Astrocyte of the spinal cord (primary cell): ENCODE results near the gene GRK3.
"Not testable (repeated sequence)": the region's sequence is repeated elsewhere in the genome, so short reads cannot be mapped to it uniquely, and the experiment has no call there.

Source experiments
- DNase-seq: peaks from one replicate; pipeline ENCODE4 v3.0.0; 2011; ENCODE audit warnings: low read depth, low spot score
- H3K4me3 ChIP-seq: 2 replicates; pipeline ENCODE4 v1.5.1; 2011; ENCODE audit warnings: low read depth, mild to moderate bottlenecking, low read length, moderate library complexity
- CTCF ChIP-seq: IDR thresholded peaks from 2 replicates; pipeline ENCODE4 v1.5.1; 2012; ENCODE audit warnings: low read depth, mild to moderate bottlenecking, low read length, inconsistent platforms
- in situ Hi-C: cut with HindIII; loops from 2 replicates; pipeline ENCODE4 v1.10.0; 2017; ENCODE audit warnings: low sequenced_read_pairs

The GRK3 gene

GRCh38 chr22:25564320-25564978, at the start of gene GRK3:
Gene GRK3 (plus strand): TSS chr22:25564675. CDS start chr22:25565041, 366 bp downstream.
- peak; percentile 14 for DNase-seq
- peak within 1 kb of the TSS; percentile 51 for H3K4me3 ChIP-seq
- no peak for TF ChIP-seq CTCF
- in situ Hi-C loops = no loop called here

GRCh38 chr22:25518000-25518663, 46.3 kb upstream of the GRK3 start:
- no peak for DNase-seq
- in situ Hi-C loops = no loop called here
- no peak overlapping the region for H3K4me3 ChIP-seq
- no peak for TF ChIP-seq CTCF

GRCh38 chr22:25525376-25525775, 39.1 kb upstream of the GRK3 start:
- TF ChIP-seq CTCF = no peak
- in situ Hi-C loops = no loop called here
- DNase-seq = no peak
- no peak overlapping the region for H3K4me3 ChIP-seq

- DNase-seq, H3K4me3 ChIP-seq, in situ Hi-C loops: not testable (repeated sequence)
These were observed 38.5 kb upstream of the GRK3 start for GRCh38 chr22:25525804-25526584.

GRCh38 chr22:25527016-25527415, 37.5 kb upstream of the GRK3 start:
- peak; percentile 22 for DNase-seq
- in situ Hi-C loops = not testable (repeated sequence)

GRCh38 chr22:25528068-25528467, 36.4 kb upstream of the GRK3 start:
- H3K4me3 ChIP-seq, in situ Hi-C loops, DNase-seq: not testable (repeated sequence)

More at GRCh38 chr22:25527016-25527415, 37.5 kb upstream of the GRK3 start:
- H3K4me3 ChIP-seq = not testable (repeated sequence)

GRCh38 chr22:25529059-25529458, 35.4 kb upstream of the GRK3 start:
- DNase-seq, in situ Hi-C loops, H3K4me3 ChIP-seq: not testable (repeated sequence)

GRCh38 chr22:25529541-25530137, 34.8 kb upstream of the GRK3 start:
- DNase-seq, H3K4me3 ChIP-seq, in situ Hi-C loops: not testable (repeated sequence)

- H3K4me3 ChIP-seq, DNase-seq, in situ Hi-C loops: not testable (repeated sequence)
These were observed 32.8 kb upstream of the GRK3 start for GRCh38 chr22:25531677-25532076.
